ENCODE results near the gene C17orf114.

Gene C17orf114

GRCh38 chr17:4795168-4795567 lies 7.0 kb downstream of the C17orf114 start:
- Mint-ChIP-seq H3K4me3 (ENCODE audit: low read depth, unreplicated experiment) (peak overlapping the region; percentile 87), H3K27me3 (ENCODE audit: unreplicated experiment) (no peaks in the 10 kb centered on the region), H3K36me3 (ENCODE audit: insufficient read depth, unreplicated experiment) (peaks cover 20% of the 10 kb centered on the region), H3K27ac (ENCODE audit: unreplicated experiment) (no peak overlapping the region), H3K9me3 (ENCODE audit: low read depth, unreplicated experiment) (no peaks in the 10 kb centered on the region), H3K4me1 (ENCODE audit: low read depth, unreplicated experiment) (no peaks in the 10 kb centered on the region)
- BruUV-seq (replicated peaks) = no TSS peak
- intact Hi-C loops (cut with micrococcal nuclease; ENCODE audit: unreplicated experiment) = loop anchor here (5.0 kb wide), 1 partner anchor 83 kb away; the partner anchor contains the start of gene ARRB2
- TF ChIP-seq CTCF (IDR thresholded peaks at IDR 0.05; ENCODE audit: unreplicated experiment) = no peak
- no peak for DNase-seq
- CTCF ChIA-PET = no interaction called here

- Mint-ChIP-seq H3K27ac (ENCODE audit: unreplicated experiment) (peak overlapping the region; percentile 75), H3K4me3 (ENCODE audit: low read depth, unreplicated experiment) (peak overlapping the region; percentile 87), H3K9me3 (ENCODE audit: low read depth, unreplicated experiment) (no peaks in the 10 kb centered on the region), H3K36me3 (ENCODE audit: insufficient read depth, unreplicated experiment) (peaks cover 33% of the 10 kb centered on the region), H3K4me1 (ENCODE audit: low read depth, unreplicated experiment) (peaks cover 16% of the 10 kb centered on the region), H3K27me3 (ENCODE audit: unreplicated experiment) (no peaks in the 10 kb centered on the region)
- DNase-seq = no peak
- TF ChIP-seq CTCF (IDR thresholded peaks at IDR 0.05; ENCODE audit: unreplicated experiment) = no peak
- intact Hi-C loops (cut with micrococcal nuclease; ENCODE audit: unreplicated experiment) = no loop called here
- BruUV-seq (replicated peaks) = no TSS peak
- CTCF ChIA-PET = interaction anchor here (0.8 to 2.5 kb wide), 13 partner anchors 11 to 224 kb away, joined by 3 to 14 read pairs (median 6); partner anchors contain the start of genes ARRB2, C17orf107, MED11 and PLD2
Measured at GRCh38 chr17:4790705-4791088, 11.4 kb downstream of the C17orf114 start.

GRCh38 chr17:4789951-4790704 lies 12.0 kb downstream of the C17orf114 start:
- no TSS peak for BruUV-seq (replicated peaks)
- H3K27ac Mint-ChIP-seq (ENCODE audit: unreplicated experiment) = peak overlapping the region; percentile 75
- no peaks in the 10 kb centered on the region for H3K27me3 Mint-ChIP-seq (ENCODE audit: unreplicated experiment)
- peak; percentile 90 for DNase-seq
- peak; percentile 69 for TF ChIP-seq CTCF (IDR thresholded peaks at IDR 0.05; ENCODE audit: unreplicated experiment)
- H3K9me3 Mint-ChIP-seq (ENCODE audit: low read depth, unreplicated experiment) = no peaks in the 10 kb centered on the region
- intact Hi-C loops (cut with micrococcal nuclease; ENCODE audit: unreplicated experiment) = loop anchor here (5.0 kb wide), 1 partner anchor 112 kb away; the partner anchor contains the start of gene CHRNE
- H3K4me3 Mint-ChIP-seq (ENCODE audit: low read depth, unreplicated experiment) = peak overlapping the region; percentile 87
- H3K36me3 Mint-ChIP-seq (ENCODE audit: insufficient read depth, unreplicated experiment) = peaks cover 30% of the 10 kb centered on the region
- peaks cover 16% of the 10 kb centered on the region for H3K4me1 Mint-ChIP-seq (ENCODE audit: low read depth, unreplicated experiment)
- CTCF ChIA-PET = interaction anchor here (0.8 to 2.5 kb wide), 15 partner anchors 11 to 223 kb away, joined by 3 to 14 read pairs (median 5); partner anchors contain the start of genes ARRB2, C17orf107, MED11 and PLD2

- CTCF ChIA-PET = interaction anchor here (0.8 to 2.5 kb wide), 10 partner anchors 10 to 223 kb away, joined by 3 to 14 read pairs (median 6); partner anchors contain the start of genes ARRB2, MED11, TM4SF5 and ZMYND15
Measured at GRCh38 chr17:4789701-4789950, 12.5 kb downstream of the C17orf114 start.

More at GRCh38 chr17:4789701-4789950, 12.5 kb downstream of the C17orf114 start:
- no TSS peak for BruUV-seq (replicated peaks)
- Mint-ChIP-seq H3K36me3 (ENCODE audit: insufficient read depth, unreplicated experiment) (peaks cover 30% of the 10 kb centered on the region), H3K27me3 (ENCODE audit: unreplicated experiment) (no peaks in the 10 kb centered on the region), H3K4me3 (ENCODE audit: low read depth, unreplicated experiment) (peak overlapping the region; percentile 87), H3K4me1 (ENCODE audit: low read depth, unreplicated experiment) (peaks cover 16% of the 10 kb centered on the region), H3K9me3 (ENCODE audit: low read depth, unreplicated experiment) (no peaks in the 10 kb centered on the region), H3K27ac (ENCODE audit: unreplicated experiment) (no peak overlapping the region)
- DNase-seq = no peak
- no peak for TF ChIP-seq CTCF (IDR thresholded peaks at IDR 0.05; ENCODE audit: unreplicated experiment)
- intact Hi-C loops (cut with micrococcal nuclease; ENCODE audit: unreplicated experiment) = loop anchor here (5.0 kb wide), 1 partner anchor 113 kb away; the partner anchor contains the start of gene CHRNE
